Esophagus squamous epithelium (tissue), 4 donors: ENCODE results near the gene SPANXN4.

Source experiments
- CTCF ChIP-seq, 6 experiments: fragments of 450-650 bp in 4 of 6; fragments of 200-600 bp in 2 of 6; sonication (generic) in 2 of 6; IDR thresholded peaks; one replicate each; pipeline ENCODE4 v1.5.1; 2016 to 2019; ENCODE audit warnings: antibody characterized with exemption in 6 of 6, mild to moderate bottlenecking in 4 of 6, moderate library complexity in 4 of 6
- POLR2A ChIP-seq, 4 donors: fragments of 450-650 bp; IDR thresholded peaks; one replicate each; pipeline ENCODE4 v1.6.1; 2017; ENCODE audit warnings: antibody characterized with exemption in 4 of 4, mild to moderate bottlenecking in 4 of 4, moderate library complexity in 3 of 4

- TF ChIP-seq POLR2A (IDR thresholded peaks at IDR 0.05), result no peak
- TF ChIP-seq CTCF (IDR thresholded peaks at IDR 0.05), result no peak
These were observed 43.0 kb upstream of the SPANXN4 start for GRCh38 chrX:142982679-142983078.
